ENCODE results near the gene PMFBP1. TPM values are rescaled to one million over a fixed set of nuclear protein-coding genes. Genes with fewer than 3 reads are reported as not detected.

The PMFBP1 gene
- polyA plus RNA-seq, 1 donor from 2014 or later = 1.0 TPM

DNA sequence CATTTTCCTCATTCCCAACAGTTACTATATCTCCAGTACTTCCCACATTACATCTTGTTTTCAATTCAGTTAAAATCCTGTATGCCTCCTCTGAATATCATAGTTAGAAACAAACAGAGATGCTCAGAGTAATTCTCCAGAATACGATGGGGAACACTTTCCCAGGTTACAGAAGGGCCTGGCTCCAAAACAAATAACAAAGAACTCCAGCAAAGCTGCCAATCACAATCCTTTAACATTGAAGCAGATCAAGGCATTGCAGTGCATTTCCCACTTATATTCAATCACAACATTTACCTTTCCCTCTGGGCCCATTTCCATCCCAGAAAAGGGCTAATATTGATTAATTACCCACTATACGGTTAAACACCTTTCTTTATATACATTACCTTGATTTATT is 29.4 kb upstream of the PMFBP1 start:
- Histone ChIP-seq H3K79me2 (replicated peaks; ENCODE audit: insufficient read depth, low read length) (no peaks in the 10 kb centered on the region), H3K27ac (ENCODE audit: low read length) (peak overlapping the region; percentile 100), H2AFZ (ENCODE audit: low read depth, low read length) (no peak overlapping the region), H4K20me1 (ENCODE audit: insufficient read depth) (no peaks in the 10 kb centered on the region), H3K9me2 (ENCODE audit: insufficient read depth, low read length) (no peaks in the 10 kb centered on the region), H3K4me3 (ENCODE audit: low read length) (no peak overlapping the region), H3K9ac (ENCODE audit: low read length) (no peak overlapping the region), H3K9me3 (ENCODE audit: low read length) (no peaks in the 10 kb centered on the region), H3K36me3 (ENCODE audit: insufficient read depth, low read length) (no peaks in the 10 kb centered on the region), H3F3A (ENCODE audit: insufficient read depth, low read length, poor library complexity, severe bottlenecking) (peaks cover 25% of the 10 kb centered on the region), H3K27me3 (ENCODE audit: insufficient read depth, low read depth, low read length) (no peaks in the 10 kb centered on the region), H3K4me2 (ENCODE audit: low read length) (no peak overlapping the region)
- no peak for TF ChIP-seq POLR2AphosphoS5 (IDR thresholded peaks at IDR 0.05)

DNA sequence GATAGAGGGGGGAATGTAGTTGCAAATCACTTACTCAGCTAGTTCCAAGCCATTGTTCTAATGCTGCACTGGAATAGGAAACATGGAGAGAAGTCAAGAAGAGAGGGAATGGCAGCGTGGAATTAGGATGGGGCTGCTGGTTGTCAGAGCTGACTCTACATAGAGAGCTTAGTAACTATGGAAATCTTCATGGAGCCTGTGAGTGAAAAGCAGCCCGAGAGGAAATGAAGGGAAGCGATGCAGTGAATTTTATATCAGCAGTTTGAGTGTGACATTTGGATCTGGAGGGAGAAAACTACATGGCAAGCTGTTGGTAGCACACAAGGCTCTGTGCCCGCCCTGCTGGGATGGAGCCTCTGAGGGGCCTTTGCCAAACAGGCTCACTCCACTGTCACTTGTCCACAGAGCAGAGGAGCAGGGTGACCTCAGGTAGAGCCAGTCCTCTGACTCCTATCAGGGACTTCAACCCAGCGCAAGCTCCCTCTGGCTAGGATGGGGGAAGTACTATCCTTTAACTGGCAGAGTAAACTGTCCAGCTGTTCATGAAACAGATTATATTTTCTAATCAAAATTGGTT is 27.9 kb upstream of the PMFBP1 start:
- Histone ChIP-seq H3K9ac (ENCODE audit: low read length) (peak overlapping the region; percentile 88), H3K27ac (ENCODE audit: low read length) (peak overlapping the region; percentile 100), H4K20me1 (ENCODE audit: insufficient read depth) (no peaks in the 10 kb centered on the region), H3K4me2 (ENCODE audit: low read length) (peak overlapping the region; percentile 47), H3K36me3 (ENCODE audit: insufficient read depth, low read length) (no peaks in the 10 kb centered on the region), H3K4me3 (ENCODE audit: low read length) (peak overlapping the region; percentile 14), H3F3A (ENCODE audit: insufficient read depth, low read length, poor library complexity, severe bottlenecking) (peaks cover 25% of the 10 kb centered on the region), H3K27me3 (ENCODE audit: insufficient read depth, low read depth, low read length) (no peaks in the 10 kb centered on the region), H2AFZ (ENCODE audit: low read depth, low read length) (no peak overlapping the region), H3K9me2 (ENCODE audit: insufficient read depth, low read length) (no peaks in the 10 kb centered on the region), H3K9me3 (ENCODE audit: low read length) (no peaks in the 10 kb centered on the region), H3K79me2 (replicated peaks; ENCODE audit: insufficient read depth, low read length) (peaks cover 4% of the 10 kb centered on the region)
- TF ChIP-seq POLR2AphosphoS5 (IDR thresholded peaks at IDR 0.05) = peak; percentile 9
- TF ChIP-seq, protein P1, sequence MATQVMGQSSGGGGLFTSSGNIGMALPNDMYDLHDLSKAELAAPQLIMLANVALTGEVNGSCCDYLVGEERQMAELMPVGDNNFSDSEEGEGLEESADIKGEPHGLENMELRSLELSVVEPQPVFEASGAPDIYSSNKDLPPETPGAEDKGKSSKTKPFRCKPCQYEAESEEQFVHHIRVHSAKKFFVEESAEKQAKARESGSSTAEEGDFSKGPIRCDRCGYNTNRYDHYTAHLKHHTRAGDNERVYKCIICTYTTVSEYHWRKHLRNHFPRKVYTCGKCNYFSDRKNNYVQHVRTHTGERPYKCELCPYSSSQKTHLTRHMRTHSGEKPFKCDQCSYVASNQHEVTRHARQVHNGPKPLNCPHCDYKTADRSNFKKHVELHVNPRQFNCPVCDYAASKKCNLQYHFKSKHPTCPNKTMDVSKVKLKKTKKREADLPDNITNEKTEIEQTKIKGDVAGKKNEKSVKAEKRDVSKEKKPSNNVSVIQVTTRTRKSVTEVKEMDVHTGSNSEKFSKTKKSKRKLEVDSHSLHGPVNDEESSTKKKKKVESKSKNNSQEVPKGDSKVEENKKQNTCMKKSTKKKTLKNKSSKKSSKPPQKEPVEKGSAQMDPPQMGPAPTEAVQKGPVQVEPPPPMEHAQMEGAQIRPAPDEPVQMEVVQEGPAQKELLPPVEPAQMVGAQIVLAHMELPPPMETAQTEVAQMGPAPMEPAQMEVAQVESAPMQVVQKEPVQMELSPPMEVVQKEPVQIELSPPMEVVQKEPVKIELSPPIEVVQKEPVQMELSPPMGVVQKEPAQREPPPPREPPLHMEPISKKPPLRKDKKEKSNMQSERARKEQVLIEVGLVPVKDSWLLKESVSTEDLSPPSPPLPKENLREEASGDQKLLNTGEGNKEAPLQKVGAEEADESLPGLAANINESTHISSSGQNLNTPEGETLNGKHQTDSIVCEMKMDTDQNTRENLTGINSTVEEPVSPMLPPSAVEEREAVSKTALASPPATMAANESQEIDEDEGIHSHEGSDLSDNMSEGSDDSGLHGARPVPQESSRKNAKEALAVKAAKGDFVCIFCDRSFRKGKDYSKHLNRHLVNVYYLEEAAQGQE (IDR thresholded peaks at IDR 0.05; ENCODE audit: borderline replicate concordance) = no peak

DNA sequence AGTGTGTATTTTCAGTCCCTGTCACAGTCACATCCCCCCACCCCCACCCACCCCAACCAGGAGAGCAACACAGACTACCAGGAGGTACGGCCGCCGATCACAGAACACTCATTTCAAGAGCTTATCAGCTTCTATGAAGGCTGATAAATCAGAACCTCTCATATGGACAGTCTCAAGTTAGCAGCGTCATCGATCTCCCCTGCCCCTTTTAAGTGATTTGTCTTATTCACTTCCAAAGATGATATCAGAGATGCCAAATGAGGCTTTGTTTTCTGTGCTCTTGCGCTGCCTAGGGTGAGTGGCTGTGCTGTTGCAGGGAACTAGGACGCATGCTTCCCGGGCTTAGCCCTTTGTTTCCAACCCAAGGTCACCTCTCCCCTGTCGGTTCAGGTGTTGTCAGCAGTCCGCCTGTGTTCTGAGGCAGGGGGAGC is 26.8 kb upstream of the PMFBP1 start:
- no peaks in the 10 kb centered on the region for H3K36me3 ChIP-seq (ENCODE audit: insufficient read depth, low read length)
- TF ChIP-seq EZH2 (IDR thresholded peaks at IDR 0.05; ENCODE audit: borderline replicate concordance, insufficient read depth, low read length, poor library complexity, severe bottlenecking) (no peak), POLR2AphosphoS5 (IDR thresholded peaks at IDR 0.05) (no peak), EP300 (conservative IDR thresholded peaks at IDR 0.05; ENCODE audit: poor library complexity, severe bottlenecking) (peak; percentile 58), RAD21 (conservative IDR thresholded peaks at IDR 0.05) (no peak), TAF1 (IDR thresholded peaks at IDR 0.05; ENCODE audit: low read depth) (no peak), SMC3 (conservative IDR thresholded peaks at IDR 0.05; ENCODE audit: poor library complexity) (peak; percentile 38), MXI1 (conservative IDR thresholded peaks at IDR 0.05; ENCODE audit: poor library complexity, severe bottlenecking) (peak; percentile 11)
- TF ChIP-seq, protein P2, sequence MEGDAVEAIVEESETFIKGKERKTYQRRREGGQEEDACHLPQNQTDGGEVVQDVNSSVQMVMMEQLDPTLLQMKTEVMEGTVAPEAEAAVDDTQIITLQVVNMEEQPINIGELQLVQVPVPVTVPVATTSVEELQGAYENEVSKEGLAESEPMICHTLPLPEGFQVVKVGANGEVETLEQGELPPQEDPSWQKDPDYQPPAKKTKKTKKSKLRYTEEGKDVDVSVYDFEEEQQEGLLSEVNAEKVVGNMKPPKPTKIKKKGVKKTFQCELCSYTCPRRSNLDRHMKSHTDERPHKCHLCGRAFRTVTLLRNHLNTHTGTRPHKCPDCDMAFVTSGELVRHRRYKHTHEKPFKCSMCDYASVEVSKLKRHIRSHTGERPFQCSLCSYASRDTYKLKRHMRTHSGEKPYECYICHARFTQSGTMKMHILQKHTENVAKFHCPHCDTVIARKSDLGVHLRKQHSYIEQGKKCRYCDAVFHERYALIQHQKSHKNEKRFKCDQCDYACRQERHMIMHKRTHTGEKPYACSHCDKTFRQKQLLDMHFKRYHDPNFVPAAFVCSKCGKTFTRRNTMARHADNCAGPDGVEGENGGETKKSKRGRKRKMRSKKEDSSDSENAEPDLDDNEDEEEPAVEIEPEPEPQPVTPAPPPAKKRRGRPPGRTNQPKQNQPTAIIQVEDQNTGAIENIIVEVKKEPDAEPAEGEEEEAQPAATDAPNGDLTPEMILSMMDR (IDR thresholded peaks at IDR 0.05; ENCODE audit: poor library complexity, severe bottlenecking) = no peak
- TF ChIP-seq, protein P1 (IDR thresholded peaks at IDR 0.05; ENCODE audit: borderline replicate concordance) = no peak
- H3K9me2 ChIP-seq (ENCODE audit: insufficient read depth, low read length) = no peaks in the 10 kb centered on the region
- peak overlapping the region; percentile 81 for H3K4me2 ChIP-seq (ENCODE audit: low read length)
- peak overlapping the region; percentile 100 for H3K27ac ChIP-seq (ENCODE audit: low read length)
- peak overlapping the region; percentile 7 for H2AFZ ChIP-seq (ENCODE audit: low read depth, low read length)
- no peaks in the 10 kb centered on the region for H3K9me3 ChIP-seq (ENCODE audit: low read length)
- peak overlapping the region; percentile 52 for H3K4me3 ChIP-seq (ENCODE audit: low read length)
- no peaks in the 10 kb centered on the region for H4K20me1 ChIP-seq (ENCODE audit: insufficient read depth)
- H3K27me3 ChIP-seq (ENCODE audit: insufficient read depth, low read depth, low read length) = no peaks in the 10 kb centered on the region
- H3K79me2 ChIP-seq (replicated peaks; ENCODE audit: insufficient read depth, low read length) = peaks cover 4% of the 10 kb centered on the region
- H3F3A ChIP-seq (ENCODE audit: insufficient read depth, low read length, poor library complexity, severe bottlenecking) = peaks cover 25% of the 10 kb centered on the region
- peak overlapping the region; percentile 88 for H3K9ac ChIP-seq (ENCODE audit: low read length)
